Retinal pigment epithelial cell (primary cell): ENCODE results near the gene CYB561D1.
"Not testable (repeated sequence)": the region's sequence is repeated elsewhere in the genome, so short reads cannot be mapped to it uniquely, and the experiment has no call there.

ENCODE experiments used
- DNase-seq: peaks from one replicate; pipeline ENCODE4 v3.0.0-alpha.2; 2010; ENCODE audit warnings: low read depth
- H3K4me3 ChIP-seq: 2 replicates; pipeline ENCODE4 v1.5.1; 2011; ENCODE audit warnings: mild to moderate bottlenecking, low read length, control low read depth, moderate library complexity
- CTCF ChIP-seq: conservative IDR thresholded peaks from 2 replicates; pipeline ENCODE4 v1.5.1; 2011; ENCODE audit warnings: low read depth, low read length, control low read depth, inconsistent platforms

Gene CYB561D1

DNA sequence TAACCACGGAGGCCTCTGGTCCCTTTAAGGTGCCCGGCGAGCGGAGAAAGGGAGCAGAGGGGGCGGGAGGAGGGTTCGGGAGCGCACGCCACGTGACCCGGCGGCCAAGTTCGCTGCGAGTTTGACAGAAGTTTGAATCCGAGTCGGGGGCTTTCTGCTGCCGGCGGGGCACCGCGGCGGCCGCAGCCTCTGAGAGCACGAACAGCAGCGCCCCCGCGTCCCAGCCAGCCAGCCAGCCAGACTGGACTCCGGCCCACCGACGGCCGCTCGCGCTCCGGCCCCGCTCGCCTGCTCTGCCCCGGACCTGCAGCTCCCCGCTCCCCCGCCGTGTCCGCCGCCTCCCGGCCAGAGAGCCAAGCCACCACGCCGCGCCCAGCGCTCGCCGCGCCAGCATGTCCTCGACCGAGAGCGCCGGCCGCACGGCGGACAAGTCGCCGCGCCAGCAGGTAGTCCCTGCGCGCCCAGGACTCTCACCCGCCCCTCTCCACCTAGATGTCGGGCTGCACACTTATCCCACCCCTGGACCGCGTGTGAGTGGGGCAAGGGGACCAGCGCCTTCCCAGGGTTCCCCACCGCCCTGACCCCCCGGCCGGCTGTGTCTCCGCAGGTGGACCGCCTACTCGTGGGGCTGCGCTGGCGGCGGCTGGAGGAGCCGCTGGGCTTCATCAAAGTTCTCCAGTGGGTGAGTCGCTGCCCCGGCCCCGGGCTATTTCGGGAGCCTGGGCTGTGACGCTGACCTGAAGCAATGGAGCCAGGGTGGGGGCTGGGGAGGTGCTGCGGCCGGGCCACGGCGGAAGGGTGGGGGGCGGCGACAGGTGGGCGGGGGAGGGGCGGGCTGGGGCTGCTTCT is 27.2 kb upstream of the CYB561D1 start, which contains the start of gene SYPL2:
SYPL2 (plus strand) TSS at position 95 of the 849 bp plus-strand sequence; CDS start at position 393, 298 bp downstream.
- H3K4me3 ChIP-seq = peak within 1 kb of the TSS; percentile 41
- TF ChIP-seq CTCF = no peak
- no peak for DNase-seq

DNA sequence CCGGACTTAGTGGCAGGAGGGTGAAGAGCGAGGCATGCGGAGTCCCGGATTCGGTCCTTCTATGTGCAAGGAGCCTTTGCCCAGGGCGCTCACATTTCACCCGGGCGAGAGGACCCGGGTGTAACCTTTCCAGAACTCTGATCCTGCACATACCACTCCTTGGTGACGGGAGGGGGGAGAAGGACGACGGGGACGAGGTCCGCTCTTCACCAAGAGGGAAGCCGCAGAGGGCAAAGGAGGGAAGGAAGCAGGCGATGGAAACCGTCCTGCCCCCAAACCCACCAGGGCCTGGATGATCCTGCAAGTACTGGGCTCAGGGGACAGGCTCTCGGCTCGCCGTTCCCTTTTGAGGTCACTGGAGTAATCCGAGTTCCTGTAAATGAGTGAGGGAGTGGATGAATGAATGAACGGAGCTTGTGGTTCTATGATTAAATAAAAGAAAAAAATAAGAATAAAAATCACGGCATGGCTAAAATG is 26.6 kb upstream of the CYB561D1 start:
- no peak for TF ChIP-seq CTCF
- H3K4me3 ChIP-seq = no peak overlapping the region
- DNase-seq = no peak

- no peak for DNase-seq
- no peak for TF ChIP-seq CTCF
- no peak overlapping the region for H3K4me3 ChIP-seq
Measured at GRCh38 chr1:109468061-109468460, 25.8 kb upstream of the CYB561D1 start.

- no peak for TF ChIP-seq CTCF
- DNase-seq = no peak
- H3K4me3 ChIP-seq = no peak overlapping the region
Measured at GRCh38 chr1:109468903-109469302, 25.0 kb upstream of the CYB561D1 start.

GRCh38 chr1:109470245-109470644 is 23.6 kb upstream of the CYB561D1 start:
- no peak overlapping the region for H3K4me3 ChIP-seq
- no peak for DNase-seq
- TF ChIP-seq CTCF = no peak

- no peak overlapping the region for H3K4me3 ChIP-seq
- no peak for TF ChIP-seq CTCF
- no peak for DNase-seq
Measured at GRCh38 chr1:109472779-109473178, 21.1 kb upstream of the CYB561D1 start.

- not testable (repeated sequence) for H3K4me3 ChIP-seq, DNase-seq
Measured at GRCh38 chr1:109473284-109474057, 20.4 kb upstream of the CYB561D1 start.
